ENCODE measurements around the gene SLC30A2.

SLC30A2 gene

DNA sequence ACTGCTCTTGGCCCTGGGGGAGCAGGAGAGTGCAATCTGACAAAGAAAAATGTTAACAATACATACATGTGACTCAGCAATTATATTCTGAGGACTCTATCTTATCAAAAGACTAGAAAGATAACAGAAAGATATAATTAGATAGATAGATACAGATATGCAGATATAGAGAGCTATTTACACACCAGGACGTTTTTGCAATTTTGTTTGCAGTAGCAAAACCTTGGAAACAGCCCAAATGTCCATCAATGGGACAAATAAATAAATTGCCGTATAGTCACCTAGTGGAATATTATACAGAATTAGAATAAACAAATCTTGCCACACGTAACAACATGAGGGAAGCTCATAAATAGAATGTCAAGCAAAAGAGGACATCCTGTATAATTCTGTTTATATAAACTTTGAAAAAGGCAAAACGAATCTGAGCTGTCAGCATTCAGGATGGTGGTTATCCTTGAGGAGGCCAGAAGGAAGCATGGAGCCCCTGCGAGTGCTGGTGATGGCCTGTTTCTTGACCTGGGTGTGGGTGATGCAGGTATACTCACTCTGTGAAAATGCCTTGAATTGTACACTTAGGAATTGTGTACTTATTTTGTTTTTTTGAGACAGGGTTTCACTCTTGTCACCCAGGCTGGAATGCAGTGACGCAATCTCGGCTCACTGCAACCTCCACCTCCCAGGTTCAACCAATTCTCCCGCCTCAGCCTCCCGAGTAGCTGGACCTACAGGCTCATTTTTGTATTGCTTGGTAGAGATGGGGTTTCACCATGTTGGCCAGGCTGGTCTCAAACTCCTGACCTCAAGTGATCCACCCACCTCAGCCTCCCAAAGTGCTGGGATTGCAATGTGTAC lies 34.3 kb upstream of the SLC30A2 start:
- TF ChIP-seq, protein P1, sequence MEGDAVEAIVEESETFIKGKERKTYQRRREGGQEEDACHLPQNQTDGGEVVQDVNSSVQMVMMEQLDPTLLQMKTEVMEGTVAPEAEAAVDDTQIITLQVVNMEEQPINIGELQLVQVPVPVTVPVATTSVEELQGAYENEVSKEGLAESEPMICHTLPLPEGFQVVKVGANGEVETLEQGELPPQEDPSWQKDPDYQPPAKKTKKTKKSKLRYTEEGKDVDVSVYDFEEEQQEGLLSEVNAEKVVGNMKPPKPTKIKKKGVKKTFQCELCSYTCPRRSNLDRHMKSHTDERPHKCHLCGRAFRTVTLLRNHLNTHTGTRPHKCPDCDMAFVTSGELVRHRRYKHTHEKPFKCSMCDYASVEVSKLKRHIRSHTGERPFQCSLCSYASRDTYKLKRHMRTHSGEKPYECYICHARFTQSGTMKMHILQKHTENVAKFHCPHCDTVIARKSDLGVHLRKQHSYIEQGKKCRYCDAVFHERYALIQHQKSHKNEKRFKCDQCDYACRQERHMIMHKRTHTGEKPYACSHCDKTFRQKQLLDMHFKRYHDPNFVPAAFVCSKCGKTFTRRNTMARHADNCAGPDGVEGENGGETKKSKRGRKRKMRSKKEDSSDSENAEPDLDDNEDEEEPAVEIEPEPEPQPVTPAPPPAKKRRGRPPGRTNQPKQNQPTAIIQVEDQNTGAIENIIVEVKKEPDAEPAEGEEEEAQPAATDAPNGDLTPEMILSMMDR (IDR thresholded peaks at IDR 0.05; ENCODE audit: borderline replicate concordance, control extremely low read depth, extremely low read depth, insufficient read depth, missing control alignments): no peak
- DNase-seq (ENCODE audit: low spot score): no peak
- in situ Hi-C loops (cut with MboI; ENCODE audit: low sequenced_read_pairs, unreplicated experiment): no loop called here

GRCh38 chr1:26079178-26079563 lies 33.3 kb upstream of the SLC30A2 start:
- in situ Hi-C loops (cut with MboI; ENCODE audit: low sequenced_read_pairs, unreplicated experiment): no loop called here
- DNase-seq (ENCODE audit: low spot score): no peak
- TF ChIP-seq, protein P1 (IDR thresholded peaks at IDR 0.05; ENCODE audit: borderline replicate concordance, control extremely low read depth, extremely low read depth, insufficient read depth, missing control alignments): no peak

DNA sequence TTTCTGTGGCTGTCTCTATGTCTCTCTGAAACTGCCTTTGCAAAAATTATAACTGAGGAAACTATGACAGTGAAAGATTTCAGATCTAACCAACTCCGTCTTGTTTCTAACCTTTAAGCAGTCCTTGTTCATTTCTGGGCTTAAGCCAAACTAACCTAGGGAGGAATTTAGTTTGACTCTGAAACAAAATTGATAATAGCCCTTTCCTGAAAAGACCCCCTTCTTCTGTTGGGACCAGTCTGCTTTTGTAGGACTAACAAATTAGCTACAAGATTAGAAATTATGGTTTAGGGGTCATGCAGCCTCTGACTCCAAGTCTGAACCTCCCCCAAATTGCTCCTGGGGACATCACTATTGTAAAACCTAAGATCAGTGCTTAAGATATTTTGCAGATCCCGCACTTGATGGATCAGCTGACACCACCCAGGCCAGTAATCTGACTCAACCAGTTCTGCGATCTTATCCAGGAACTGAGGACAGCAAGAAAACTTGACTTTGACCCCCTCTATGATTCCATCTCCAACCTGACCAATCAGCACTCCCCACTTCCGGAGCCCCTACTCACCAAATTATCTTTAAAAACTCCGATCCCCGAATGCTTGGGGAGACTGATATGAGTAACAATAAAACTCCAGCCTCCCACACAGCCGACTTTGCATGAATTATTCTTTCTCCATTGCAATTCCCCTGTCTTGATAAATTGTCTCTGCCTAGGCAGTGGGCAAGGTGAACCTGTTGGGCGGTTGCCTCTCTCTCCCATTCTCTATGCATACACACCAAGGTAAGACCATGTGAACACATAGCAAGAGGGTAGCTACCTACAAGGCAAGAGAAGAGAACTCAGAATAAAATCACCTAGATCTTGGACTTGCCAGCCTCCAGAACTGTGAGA lies 32.6 kb upstream of the SLC30A2 start:
- in situ Hi-C loops (cut with MboI; ENCODE audit: low sequenced_read_pairs, unreplicated experiment): no loop called here
- TF ChIP-seq, protein P1 (IDR thresholded peaks at IDR 0.05; ENCODE audit: borderline replicate concordance, control extremely low read depth, extremely low read depth, insufficient read depth, missing control alignments): no peak
- no peak for DNase-seq (ENCODE audit: low spot score)

- DNase-seq (ENCODE audit: low spot score): no peak
- TF ChIP-seq, protein P1 (IDR thresholded peaks at IDR 0.05; ENCODE audit: borderline replicate concordance, control extremely low read depth, extremely low read depth, insufficient read depth, missing control alignments): no peak
- in situ Hi-C loops (cut with MboI; ENCODE audit: low sequenced_read_pairs, unreplicated experiment): no loop called here
Observed at GRCh38 chr1:26077524-26077923, 31.6 kb upstream of the SLC30A2 start.

DNA sequence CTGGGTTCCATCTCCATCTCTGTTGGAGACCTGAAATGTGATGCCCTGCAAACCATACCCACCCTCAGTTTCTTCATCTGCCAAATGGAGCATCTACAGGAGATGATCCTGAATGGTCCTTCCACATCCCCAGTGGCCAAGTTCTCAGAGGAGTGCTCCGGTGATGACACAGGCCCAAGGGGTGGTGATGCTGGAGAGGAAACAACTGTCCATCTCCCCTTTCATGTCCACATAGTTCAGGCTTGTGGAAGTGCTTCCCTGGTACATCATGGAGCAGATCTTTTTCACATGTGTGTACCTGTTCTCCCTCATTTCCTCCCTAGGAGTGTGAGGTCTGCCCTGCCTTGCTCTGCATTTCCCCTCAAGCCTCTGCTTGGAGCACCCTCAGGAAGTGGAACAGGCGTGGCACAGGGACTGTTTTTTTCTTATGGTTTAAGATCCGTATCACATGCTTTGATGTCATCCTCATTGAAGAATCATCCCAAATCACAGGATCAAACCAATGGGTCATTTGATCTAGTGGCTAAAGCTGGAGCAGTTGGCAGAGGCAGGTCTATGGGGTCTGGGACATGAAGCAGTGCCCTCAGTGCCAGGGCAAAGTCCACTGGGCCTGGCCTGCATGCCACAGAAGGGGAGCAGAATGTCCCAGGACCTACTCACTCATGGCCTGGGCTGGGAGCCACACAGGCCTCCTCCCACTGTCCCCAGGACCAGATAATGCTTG lies 29.7 kb upstream of the SLC30A2 start:
- DNase-seq (ENCODE audit: low spot score): no peak
- in situ Hi-C loops (cut with MboI; ENCODE audit: low sequenced_read_pairs, unreplicated experiment): no loop called here
- TF ChIP-seq, protein P1 (IDR thresholded peaks at IDR 0.05; ENCODE audit: borderline replicate concordance, control extremely low read depth, extremely low read depth, insufficient read depth, missing control alignments): no peak

DNA sequence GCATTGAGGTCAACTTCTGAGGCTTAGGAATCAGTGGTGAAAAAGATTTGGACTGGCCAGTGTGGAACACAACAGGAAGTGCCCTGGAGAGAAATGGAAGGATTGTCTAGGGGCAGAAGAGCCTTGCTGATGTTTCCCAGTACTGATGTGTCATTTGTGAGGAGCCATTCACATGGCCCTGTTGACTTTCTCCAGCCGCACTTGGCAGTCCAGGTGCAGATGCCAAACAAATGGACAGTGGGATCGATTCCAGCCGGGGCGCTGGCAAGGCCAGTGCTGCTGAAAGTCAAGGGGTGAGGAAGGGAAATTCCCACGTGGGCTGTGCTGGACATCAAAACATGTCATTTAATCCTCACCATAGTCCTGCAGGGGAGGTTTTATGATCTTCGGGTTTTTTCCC lies 26.4 kb upstream of the SLC30A2 start:
- no peak for DNase-seq (ENCODE audit: low spot score)
- TF ChIP-seq, protein P1 (IDR thresholded peaks at IDR 0.05; ENCODE audit: borderline replicate concordance, control extremely low read depth, extremely low read depth, insufficient read depth, missing control alignments): no peak
- in situ Hi-C loops (cut with MboI; ENCODE audit: low sequenced_read_pairs, unreplicated experiment): no loop called here
